GM21723 (cell line): Measurements from ENCODE around the gene SPATA9.

ENCODE experiments used
- ATAC-seq: cut with Tn5 transposase; IDR thresholded peaks from one replicate; pipeline ENCODE4 v1.9.1; 2021; ENCODE audit warnings: mild to moderate bottlenecking, moderate library complexity; ENCODE audit not compliant: unreplicated experiment

Gene SPATA9

GRCh38 chr5:95686651-95687050, 3.9 kb upstream of the SPATA9 start:
- no peak for ATAC-seq

- no peak for ATAC-seq
Observed at GRCh38 chr5:95684361-95684760, 1.6 kb upstream of the SPATA9 start.

GRCh38 chr5:95673081-95673480, 9.7 kb downstream of the SPATA9 start:
- no peak for ATAC-seq

GRCh38 chr5:95672641-95673040, 10.2 kb downstream of the SPATA9 start:
- no peak for ATAC-seq

- ATAC-seq = no peak
Observed at GRCh38 chr5:95671826-95672225, 11.0 kb downstream of the SPATA9 start.

- no peak for ATAC-seq
Observed at GRCh38 chr5:95670568-95670967, 12.2 kb downstream of the SPATA9 start.

GRCh38 chr5:95669985-95670384, 12.8 kb downstream of the SPATA9 start:
- ATAC-seq = no peak

GRCh38 chr5:95669540-95669939, 13.3 kb downstream of the SPATA9 start:
- ATAC-seq = no peak

GRCh38 chr5:95668728-95669127, 14.1 kb downstream of the SPATA9 start:
- ATAC-seq = no peak

GRCh38 chr5:95668216-95668615, 14.6 kb downstream of the SPATA9 start:
- ATAC-seq = no peak

- ATAC-seq = no peak
Observed at GRCh38 chr5:95667678-95668077, 15.1 kb downstream of the SPATA9 start.

GRCh38 chr5:95667061-95667618, 15.7 kb downstream of the SPATA9 start:
- no peak for ATAC-seq

- ATAC-seq = no peak
Observed at GRCh38 chr5:95664204-95664786, 18.5 kb downstream of the SPATA9 start.

- no peak for ATAC-seq
Observed at GRCh38 chr5:95662946-95663345, 19.8 kb downstream of the SPATA9 start.

- ATAC-seq = no peak
Observed at GRCh38 chr5:95660060-95660459, 22.7 kb downstream of the SPATA9 start.

GRCh38 chr5:95655575-95655974, 27.2 kb downstream of the SPATA9 start:
- ATAC-seq = no peak

GRCh38 chr5:95654196-95654595, 28.6 kb downstream of the SPATA9 start:
- ATAC-seq = no peak

- ATAC-seq = no peak
Observed at GRCh38 chr5:95652849-95653248, 29.9 kb downstream of the SPATA9 start.

- no peak for ATAC-seq
Observed at GRCh38 chr5:95649842-95650620, 32.8 kb downstream of the SPATA9 start.

GRCh38 chr5:95649274-95649673, 33.5 kb downstream of the SPATA9 start:
- no peak for ATAC-seq

- ATAC-seq = no peak
Observed at GRCh38 chr5:95647886-95648860, 34.6 kb downstream of the SPATA9 start.
